IMR-90 (cell line): Measurements from ENCODE around the gene TRAPPC12.

ENCODE experiments used
- BHLHE40 ChIP-seq: fragments of 150-350 bp; IDR thresholded peaks from 2 replicates; pipeline ENCODE4 v1.6.1; 2016; ENCODE audit warnings: mild to moderate bottlenecking, low read depth, low read length
- CEBPB ChIP-seq: IDR thresholded peaks from 2 replicates; pipeline ENCODE4 v1.6.1; 2012; ENCODE audit warnings: low read depth, low read length, improper control_type of control experiment
- CHD1 ChIP-seq: IDR thresholded peaks from 2 replicates; pipeline ENCODE4 v1.6.1; 2012; ENCODE audit warnings: low read depth, low read length, improper control_type of control experiment
- MXI1 ChIP-seq: IDR thresholded peaks from 2 replicates; pipeline ENCODE4 v1.6.1; 2012; ENCODE audit warnings: low read depth, mild to moderate bottlenecking, low read length, moderate library complexity, borderline replicate concordance
- POLR2A ChIP-seq: IDR thresholded peaks from 2 replicates; pipeline ENCODE4 v1.6.1; 2012; ENCODE audit warnings: mild to moderate bottlenecking, low read depth, low read length
- RAD21 ChIP-seq: IDR thresholded peaks from 2 replicates; pipeline ENCODE4 v1.6.1; 2012; ENCODE audit warnings: low read length, improper control_type of control experiment
- SMC3 ChIP-seq: fragments of 150-350 bp; IDR thresholded peaks from 2 replicates; pipeline ENCODE4 v1.6.1; 2016; ENCODE audit warnings: low read depth, mild to moderate bottlenecking, antibody characterized with exemption, low read length, moderate library complexity
- TF ChIP-seq, protein P1 (sequence below): conservative IDR thresholded peaks from 2 replicates; pipeline ENCODE4 v1.5.1; 2012; ENCODE audit warnings: mild to moderate bottlenecking, low read depth, low read length, improper control_type of control experiment
- TF ChIP-seq, protein P2 (sequence below): fragments of 150-350 bp; IDR thresholded peaks from 2 replicates; pipeline ENCODE4 v1.6.1; 2016; ENCODE audit warnings: low read depth, mild to moderate bottlenecking, low read length, moderate library complexity, borderline replicate concordance

DNA sequence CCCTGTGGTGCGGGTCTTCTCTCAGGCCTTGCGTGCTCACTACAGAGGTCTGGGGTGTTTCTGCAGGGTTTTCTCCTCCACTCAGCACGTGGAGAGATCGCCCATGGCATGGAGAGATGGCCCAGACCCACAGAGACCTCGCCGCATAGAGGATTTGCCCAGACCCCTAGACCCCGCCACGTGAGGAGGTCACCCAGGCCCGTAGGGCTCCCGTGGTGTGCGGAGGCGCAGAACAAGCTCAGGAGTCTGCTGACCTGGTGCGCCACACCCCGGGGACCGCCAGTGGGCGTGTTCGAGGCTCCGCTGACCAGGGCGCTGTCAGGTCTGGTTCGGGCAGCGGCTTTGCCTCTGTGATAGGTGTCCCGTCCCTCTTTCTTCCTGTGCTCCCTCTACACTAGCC is 75.3 kb downstream of the TRAPPC12 start:
- TF ChIP-seq, protein P1, sequence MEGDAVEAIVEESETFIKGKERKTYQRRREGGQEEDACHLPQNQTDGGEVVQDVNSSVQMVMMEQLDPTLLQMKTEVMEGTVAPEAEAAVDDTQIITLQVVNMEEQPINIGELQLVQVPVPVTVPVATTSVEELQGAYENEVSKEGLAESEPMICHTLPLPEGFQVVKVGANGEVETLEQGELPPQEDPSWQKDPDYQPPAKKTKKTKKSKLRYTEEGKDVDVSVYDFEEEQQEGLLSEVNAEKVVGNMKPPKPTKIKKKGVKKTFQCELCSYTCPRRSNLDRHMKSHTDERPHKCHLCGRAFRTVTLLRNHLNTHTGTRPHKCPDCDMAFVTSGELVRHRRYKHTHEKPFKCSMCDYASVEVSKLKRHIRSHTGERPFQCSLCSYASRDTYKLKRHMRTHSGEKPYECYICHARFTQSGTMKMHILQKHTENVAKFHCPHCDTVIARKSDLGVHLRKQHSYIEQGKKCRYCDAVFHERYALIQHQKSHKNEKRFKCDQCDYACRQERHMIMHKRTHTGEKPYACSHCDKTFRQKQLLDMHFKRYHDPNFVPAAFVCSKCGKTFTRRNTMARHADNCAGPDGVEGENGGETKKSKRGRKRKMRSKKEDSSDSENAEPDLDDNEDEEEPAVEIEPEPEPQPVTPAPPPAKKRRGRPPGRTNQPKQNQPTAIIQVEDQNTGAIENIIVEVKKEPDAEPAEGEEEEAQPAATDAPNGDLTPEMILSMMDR, result no peak
- no peak for TF ChIP-seq CHD1
- no peak for TF ChIP-seq POLR2A
- no peak for TF ChIP-seq RAD21
- TF ChIP-seq MXI1, result no peak
- no peak for TF ChIP-seq SMC3
- no peak for TF ChIP-seq BHLHE40
- TF ChIP-seq CEBPB, result no peak
- TF ChIP-seq, protein P2, sequence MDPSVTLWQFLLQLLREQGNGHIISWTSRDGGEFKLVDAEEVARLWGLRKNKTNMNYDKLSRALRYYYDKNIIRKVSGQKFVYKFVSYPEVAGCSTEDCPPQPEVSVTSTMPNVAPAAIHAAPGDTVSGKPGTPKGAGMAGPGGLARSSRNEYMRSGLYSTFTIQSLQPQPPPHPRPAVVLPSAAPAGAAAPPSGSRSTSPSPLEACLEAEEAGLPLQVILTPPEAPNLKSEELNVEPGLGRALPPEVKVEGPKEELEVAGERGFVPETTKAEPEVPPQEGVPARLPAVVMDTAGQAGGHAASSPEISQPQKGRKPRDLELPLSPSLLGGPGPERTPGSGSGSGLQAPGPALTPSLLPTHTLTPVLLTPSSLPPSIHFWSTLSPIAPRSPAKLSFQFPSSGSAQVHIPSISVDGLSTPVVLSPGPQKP, result no peak
